Endothelial cell of umbilical vein (primary cell): ENCODE measurements around the gene ATG5. TPM values are rescaled to one million over a fixed set of nuclear protein-coding genes. Genes with fewer than 3 reads are reported as not detected.

Source experiments
- BruUV-seq: library from RNA; stranded (reverse); fragments of 400-500 nt; replicated peaks from 2 replicates; lab custom pipeline; 2021; lab: Mats Ljungman, UMichigan
- CTCF ChIA-PET: fragments of 300-600, 350-600 bp; sonication (Branson Sonifier 250); formaldehyde crosslinking; loops from one replicate; lab custom pipeline; 2021; ENCODE audit warnings: antibody characterized with exemption, inconsistent platforms; lab: Charles Lee
- POLR2A ChIA-PET: fragments of 300-600, 350-600 bp; sonication (Branson Sonifier 250); formaldehyde crosslinking; loops from one replicate; lab custom pipeline; 2021; ENCODE audit warnings: antibody characterized with exemption, inconsistent platforms; lab: Charles Lee
- DNase-seq: peaks from one replicate; pipeline ENCODE4 v3.0.0-alpha.2; 2011; ENCODE audit warnings: low read depth, low spot score
- FAIRE-seq: peaks from 2 replicates; lab custom pipeline; 2011; peaks lifted over from hg19 to GRCh38; lab: Jason Lieb, UNC
- H2AFZ ChIP-seq: 2 replicates; pipeline ENCODE4 v1.6.0; 2012; ENCODE audit warnings: low read depth, low read length, control low read depth, inconsistent platforms
- H3K27ac ChIP-seq: 2 replicates; pipeline ENCODE4 v1.5.1; 2011; ENCODE audit warnings: low read depth, mild to moderate bottlenecking, control low read depth, low read length, moderate library complexity; ENCODE audit not compliant: insufficient read depth
- H3K27me3 ChIP-seq, 2 experiments: 2 replicates each; pipeline versions ENCODE4 v1.6.0 to v1.6.1; 2011; ENCODE audit warnings: low read length in 2 of 2, mixed read lengths in 1 of 2; ENCODE audit not compliant: control insufficient read depth in 2 of 2, insufficient read depth in 2 of 2
- H3K36me3 ChIP-seq, 2 experiments: 2 replicates in 1 of 2; 3 replicates in 1 of 2; pipeline ENCODE4 v1.5.1; 2011; ENCODE audit warnings: low read length in 2 of 2, mild to moderate bottlenecking in 1 of 2, moderate library complexity in 1 of 2; ENCODE audit not compliant: control insufficient read depth in 2 of 2, insufficient read depth in 2 of 2; ENCODE audit errors: extremely low read depth in 1 of 2
- H3K4me1 ChIP-seq: 3 replicates; pipeline ENCODE4 v1.5.1; 2011; ENCODE audit warnings: mild to moderate bottlenecking, low read length; ENCODE audit not compliant: control insufficient read depth, insufficient read depth; ENCODE audit errors: extremely low read depth
- H3K4me2 ChIP-seq: 2 replicates; pipeline ENCODE4 v1.6.1; 2011; ENCODE audit warnings: low read length, control low read depth, mixed read lengths; ENCODE audit not compliant: insufficient read depth
- H3K4me3 ChIP-seq, 3 experiments: fragments of 200-600 bp in 1 of 3; sonication (generic), shearing (Covaris generic) in 1 of 3; replicated peaks in 1 of 3; 2 replicates each; pipeline ENCODE4 v1.5.1; 2011 to 2016; ENCODE audit warnings: control low read depth in 3 of 3, low read length in 3 of 3, mild to moderate bottlenecking in 2 of 3, inconsistent platforms in 1 of 3, low read depth in 1 of 3, moderate library complexity in 1 of 3; ENCODE audit not compliant: insufficient read depth in 1 of 3
- H3K79me2 ChIP-seq: 2 replicates; pipeline ENCODE4 v1.6.0; 2012; ENCODE audit warnings: low read length, inconsistent platforms; ENCODE audit not compliant: control insufficient read depth, insufficient read depth
- H3K9ac ChIP-seq: replicated peaks from 2 replicates; pipeline ENCODE3; 2011; ENCODE audit warnings: low read length, control low read depth; ENCODE audit not compliant: insufficient read depth; ENCODE audit errors: extremely low read depth
- H3K9me1 ChIP-seq: replicated peaks from 3 replicates; pipeline ENCODE4 v1.6.0; 2011; ENCODE audit warnings: mild to moderate bottlenecking, low read length; ENCODE audit not compliant: control insufficient read depth, insufficient read depth; ENCODE audit errors: extremely low read depth
- H3K9me3 ChIP-seq: replicated peaks from 2 replicates; pipeline ENCODE4 v1.5.1; 2012; ENCODE audit warnings: low read length, inconsistent platforms; ENCODE audit not compliant: control insufficient read depth, insufficient read depth
- H4K20me1 ChIP-seq: replicated peaks from 2 replicates; pipeline ENCODE3; 2011; ENCODE audit warnings: mild to moderate bottlenecking, low read length; ENCODE audit not compliant: control insufficient read depth, insufficient read depth; ENCODE audit errors: extremely low read depth
- EZH2 ChIP-seq: IDR thresholded peaks from 2 replicates; pipeline ENCODE4 v1.6.1; 2012; ENCODE audit warnings: borderline replicate concordance, low read depth, mild to moderate bottlenecking, moderate library complexity, low read length, inconsistent platforms; ENCODE audit not compliant: severe bottlenecking
- FOS ChIP-seq: IDR thresholded peaks from 2 replicates; pipeline ENCODE4 v1.6.1; 2011; ENCODE audit warnings: mild to moderate bottlenecking, low read length, moderate library complexity, borderline replicate concordance; ENCODE audit not compliant: insufficient read depth
- GATA2 ChIP-seq: IDR thresholded peaks from 2 replicates; pipeline ENCODE4 v1.7.0; 2011; ENCODE audit warnings: low read depth, mild to moderate bottlenecking, moderate library complexity, mixed read lengths, low read length; ENCODE audit not compliant: insufficient read length, insufficient read depth
- JUN ChIP-seq: IDR thresholded peaks from 2 replicates; pipeline ENCODE4 v1.6.1; 2011; ENCODE audit warnings: borderline replicate concordance, low read depth; ENCODE audit not compliant: insufficient read length, insufficient read depth
- MYC ChIP-seq: IDR thresholded peaks from one replicate; pipeline ENCODE4 v1.6.1; 2011; ENCODE audit warnings: mild to moderate bottlenecking, low read depth, low read length
- POLR2A ChIP-seq: IDR thresholded peaks from 2 replicates; pipeline ENCODE4 v1.6.1; 2012; ENCODE audit warnings: low read depth, mild to moderate bottlenecking, control low read depth, low read length
- POLR2AphosphoS5 ChIP-seq: IDR thresholded peaks from 2 replicates; pipeline ENCODE4 v1.6.1; 2012; ENCODE audit warnings: low read depth, mild to moderate bottlenecking, control low read depth, low read length, moderate library complexity; ENCODE audit not compliant: insufficient read depth
- dilution Hi-C: fragments of 300-500 bp; cut with MboI; formaldehyde crosslinking; loops from one replicate; pipeline ENCODE4 v1.15.0; 2019; ENCODE audit warnings: low sequenced_read_pairs; ENCODE audit not compliant: extremely low pct_ligation_motif_present
- intact Hi-C: fragments of 100-400 bp; cut with micrococcal nuclease; formaldehyde crosslinking; loops from one replicate; pipeline ENCODE4 v1.10.0; 2022
- polyA plus RNA-seq, 4 experiments: library from polyadenylated mRNA; depleted of rRNA in 3 of 4; stranded (reverse) in 3 of 4; unstranded in 1 of 4; fragments of >200 nt; gene quantifications; 2 replicates each; pipeline versions ENCODE4 v1.2.1 to v1.2.3, GENCODE V29; 2011 to 2012; ENCODE audit warnings: missing spikeins in 1 of 4
- total RNA-seq: library from RNA; stranded (reverse); gene quantifications from 2 replicates; pipeline ENCODE4 v1.2.3, GENCODE V29; 2021
- TF ChIP-seq, protein P1 (sequence below): IDR thresholded peaks from 2 replicates; pipeline ENCODE4 v1.6.1; 2011; ENCODE audit not compliant: insufficient read depth, insufficient read length
- TF ChIP-seq, protein P2 (sequence below), 2 donors: IDR thresholded peaks; 1 replicate in 1 of 2; 2 replicates in 1 of 2; pipeline ENCODE4 v1.5.1; 2011; ENCODE audit warnings: low read length in 2 of 2, mild to moderate bottlenecking in 2 of 2, moderate library complexity in 2 of 2, control low read depth in 1 of 2, inconsistent platforms in 1 of 2, low read depth in 1 of 2; ENCODE audit not compliant: insufficient read depth in 1 of 2; ENCODE audit errors: extremely low read depth in 1 of 2

ATG5 gene
- total and polyA plus RNA-seq, 2 donors (not counting 3 experiments of a cell fraction or from before 2014, with no cell fraction given): 14.1 to 32.8 TPM

DNA sequence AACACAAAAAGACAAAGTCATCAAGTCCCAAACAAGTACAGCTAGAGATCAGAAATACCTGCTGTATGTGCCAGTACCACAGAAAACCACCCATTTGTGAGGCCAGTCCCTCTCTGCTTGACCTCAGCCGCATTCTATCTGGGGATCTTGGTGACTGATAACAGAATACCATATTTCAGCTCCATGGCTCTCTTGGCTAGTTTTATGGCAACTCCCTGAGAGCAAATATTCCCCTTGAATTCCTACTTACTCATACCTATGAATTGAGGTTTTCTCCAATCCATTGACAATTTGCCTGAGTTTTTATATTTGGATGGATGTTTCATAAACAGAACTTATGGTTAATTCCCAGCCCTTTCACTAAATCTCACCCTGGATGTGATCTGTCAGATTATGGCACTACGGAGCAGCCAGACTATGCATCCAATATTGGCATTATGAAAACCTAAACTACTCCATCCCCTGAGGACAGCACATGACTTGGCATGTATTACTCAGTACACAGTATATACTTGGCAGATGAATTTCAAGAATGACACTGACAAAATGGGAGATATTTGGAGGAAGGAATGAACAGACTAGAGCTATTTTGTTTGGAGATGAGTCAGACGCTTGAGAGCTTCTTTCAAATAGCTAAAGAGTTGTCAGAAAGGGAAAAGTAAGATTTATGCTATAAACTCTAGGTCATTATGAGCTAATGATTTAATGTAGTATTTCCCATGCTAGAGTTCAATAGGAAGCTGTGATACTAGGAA lies 143.7 kb downstream of the ATG5 start:
- DNase-seq (no peak), FAIRE-seq (no peak)
- TF ChIP-seq GATA2 (no peak), FOS (no peak), JUN (no peak), EZH2 (no peak), POLR2A (no peak), MYC (no peak), POLR2AphosphoS5 (no peak)
- TF ChIP-seq, protein P1, sequence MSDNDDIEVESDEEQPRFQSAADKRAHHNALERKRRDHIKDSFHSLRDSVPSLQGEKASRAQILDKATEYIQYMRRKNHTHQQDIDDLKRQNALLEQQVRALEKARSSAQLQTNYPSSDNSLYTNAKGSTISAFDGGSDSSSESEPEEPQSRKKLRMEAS: no peak
- TF ChIP-seq, protein P2, sequence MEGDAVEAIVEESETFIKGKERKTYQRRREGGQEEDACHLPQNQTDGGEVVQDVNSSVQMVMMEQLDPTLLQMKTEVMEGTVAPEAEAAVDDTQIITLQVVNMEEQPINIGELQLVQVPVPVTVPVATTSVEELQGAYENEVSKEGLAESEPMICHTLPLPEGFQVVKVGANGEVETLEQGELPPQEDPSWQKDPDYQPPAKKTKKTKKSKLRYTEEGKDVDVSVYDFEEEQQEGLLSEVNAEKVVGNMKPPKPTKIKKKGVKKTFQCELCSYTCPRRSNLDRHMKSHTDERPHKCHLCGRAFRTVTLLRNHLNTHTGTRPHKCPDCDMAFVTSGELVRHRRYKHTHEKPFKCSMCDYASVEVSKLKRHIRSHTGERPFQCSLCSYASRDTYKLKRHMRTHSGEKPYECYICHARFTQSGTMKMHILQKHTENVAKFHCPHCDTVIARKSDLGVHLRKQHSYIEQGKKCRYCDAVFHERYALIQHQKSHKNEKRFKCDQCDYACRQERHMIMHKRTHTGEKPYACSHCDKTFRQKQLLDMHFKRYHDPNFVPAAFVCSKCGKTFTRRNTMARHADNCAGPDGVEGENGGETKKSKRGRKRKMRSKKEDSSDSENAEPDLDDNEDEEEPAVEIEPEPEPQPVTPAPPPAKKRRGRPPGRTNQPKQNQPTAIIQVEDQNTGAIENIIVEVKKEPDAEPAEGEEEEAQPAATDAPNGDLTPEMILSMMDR (IDR thresholded peaks at IDR 0.05; ENCODE audit: extremely low read depth in 1 of 2, insufficient read depth in 1 of 2, low read depth in 1 of 2, low read length in 2 of 2): no peak
- Histone ChIP-seq H2AFZ (no peak overlapping the region), H3K9me1 (peaks cover 2% of the 10 kb centered on the region), H3K36me3 (peaks cover 2 to 3% of the 10 kb centered on the region in 2 experiments), H3K4me2 (no peak overlapping the region), H3K4me1 (no peaks in the 10 kb centered on the region), H3K9me3 (no peaks in the 10 kb centered on the region), H3K27me3 (no peaks in the 10 kb centered on the region), H3K27ac (no peak overlapping the region), H3K79me2 (no peaks in the 10 kb centered on the region), H3K4me3 (no peak overlapping the region), H3K9ac (no peak overlapping the region), H4K20me1 (no peaks in the 10 kb centered on the region)
- CTCF ChIA-PET: interaction anchor here (0.6 to 1.9 kb wide), 2 partner anchors 9 to 41 kb away, joined by 4 to 5 read pairs; no protein-coding TSS in a partner anchor
- intact Hi-C loops (no loop called here), dilution Hi-C loops (no loop called here)
- BruUV-seq: no TSS peak
- POLR2A ChIA-PET: no interaction called here
